Lower lobe of right lung (tissue), 2 donors: ENCODE results near the gene MROH2B. TPM values are rescaled to one million over a fixed set of nuclear protein-coding genes. Genes with fewer than 3 reads are reported as not detected.

Experiments
- ATAC-seq, 2 donors: fragments of 200-7000 bp; cut with Tn5 transposase; one replicate each; pipeline ENCODE4 v1.9.1; 2020 to 2022; ENCODE audit warnings: mild to moderate bottlenecking in 2 of 2, moderate library complexity in 2 of 2
- DNase-seq: peaks from one replicate; pipeline ENCODE4 v3.0.0-alpha.2; 2020
- H3K27ac ChIP-seq: fragments of 200-600 bp; one replicate; pipeline ENCODE4 v1.8.0; 2022
- H3K27me3 ChIP-seq: fragments of 200-600 bp; one replicate; pipeline ENCODE4 v1.8.0; 2022; ENCODE audit warnings: low read depth
- H3K36me3 ChIP-seq: fragments of 200-600 bp; one replicate; pipeline ENCODE4 v1.8.0; 2022; ENCODE audit warnings: mild to moderate bottlenecking
- H3K4me1 ChIP-seq: fragments of 200-600 bp; one replicate; pipeline ENCODE4 v1.8.0; 2022
- H3K4me3 ChIP-seq: fragments of 200-600 bp; one replicate; pipeline ENCODE4 v1.8.0; 2022; ENCODE audit warnings: mild to moderate bottlenecking
- H3K9me3 ChIP-seq: fragments of 200-600 bp; one replicate; pipeline ENCODE4 v1.8.0; 2022
- CTCF ChIP-seq: fragments of 200-600 bp; IDR thresholded peaks from one replicate; pipeline ENCODE4 v1.8.0; 2022; ENCODE audit warnings: antibody characterized with exemption, mild to moderate bottlenecking
- intact Hi-C: fragments of 100-400 bp; cut with DNase I; formaldehyde crosslinking; loops from one replicate; pipeline ENCODE4 v1.11.0; 2022
- total RNA-seq: library from RNA; stranded (reverse); fragmentation: NEBNext Ultra II Directional; extraction: Animal tissue kit (Norgen Biotek cat#: 25700); gene quantifications from one replicate; pipeline ENCODE4 v1.2.1, GENCODE V29; 2021
- donor health status: DM: no; HTN: yes; CAD: no; lungs with severe emphysema.

The MROH2B gene
- total RNA-seq, 1 donor from 2014 or later: not detected

- intact Hi-C loops: no loop called here
- ATAC-seq (no peak), DNase-seq (no peak)
- TF ChIP-seq CTCF: no peak
- Histone ChIP-seq H3K9me3 (peaks cover 7% of the 10 kb centered on the region), H3K4me1 (no peaks in the 10 kb centered on the region), H3K4me3 (no peak overlapping the region), H3K27ac (no peak overlapping the region), H3K36me3 (peaks cover 14% of the 10 kb centered on the region), H3K27me3 (no peaks in the 10 kb centered on the region)
These were observed 114.1 kb downstream of the MROH2B start for GRCh38 chr5:40957048-40957447.

- Histone ChIP-seq H3K27ac (no peak overlapping the region), H3K9me3 (peaks cover 7% of the 10 kb centered on the region), H3K27me3 (no peaks in the 10 kb centered on the region), H3K36me3 (peaks cover 17% of the 10 kb centered on the region), H3K4me1 (no peaks in the 10 kb centered on the region), H3K4me3 (no peak overlapping the region)
- no peak for TF ChIP-seq CTCF
- no peak for DNase-seq
- no peak for ATAC-seq
- intact Hi-C loops: no loop called here
These were observed 115.8 kb downstream of the MROH2B start for GRCh38 chr5:40955313-40955712.

Other genes starting within 250 kb of the MROH2B start
- 965 TPM for gene RPL37, start 236.1 kb downstream of the MROH2B start, total RNA-seq
- gene CARD6, start 230.0 kb downstream of the MROH2B start, total RNA-seq: 24.3 TPM
- 237 TPM for gene C7, start 161.8 kb downstream of the MROH2B start, total RNA-seq
- gene C6, start 142.2 kb upstream of the MROH2B start, total RNA-seq: 9.8 TPM